Kidney (tissue), 14 donors: ENCODE measurements around the gene GRB7. TPM values are rescaled to one million over a fixed set of nuclear protein-coding genes. Genes with fewer than 3 reads are reported as not detected.
A peak's percentile ranks its signal among the peaks of the same experiment; 100 is the strongest.

Experiments
- DNase-seq, 5 donors: peaks; one replicate each; pipeline ENCODE4 v3.0.0-alpha.2; 2013 to 2020
- FAIRE-seq: peaks from 2 replicates; lab custom pipeline; 2012; peaks lifted over from hg19 to GRCh38; lab: Jason Lieb, UNC
- H3K27ac ChIP-seq, 2 donors: one replicate each; pipeline ENCODE4 v1.7.0; 2013; ENCODE audit warnings: low read depth in 2 of 2, low read length in 2 of 2, inconsistent platforms in 1 of 2
- H3K27me3 ChIP-seq: one replicate; pipeline ENCODE4 v1.7.1; 2013; ENCODE audit warnings: low read length, inconsistent platforms; ENCODE audit not compliant: control insufficient read depth, insufficient read depth
- H3K36me3 ChIP-seq, 3 donors: one replicate each; pipeline versions ENCODE4 v1.7.0 to v1.7.1; 2013; ENCODE audit warnings: low read length in 3 of 3, control low read depth in 1 of 3, inconsistent platforms in 1 of 3; ENCODE audit not compliant: insufficient read depth in 3 of 3, control insufficient read depth in 2 of 3
- H3K4me1 ChIP-seq, 3 donors: one replicate each; pipeline versions ENCODE4 v1.7.0 to v1.7.1; 2013; ENCODE audit warnings: low read length in 3 of 3, inconsistent platforms in 1 of 3, low read depth in 1 of 3; ENCODE audit not compliant: control insufficient read depth in 2 of 3, insufficient read depth in 2 of 3
- H3K4me3 ChIP-seq, 3 donors: one replicate each; pipeline versions ENCODE4 v1.7.0 to v1.8.1; 2013; ENCODE audit warnings: low read length in 3 of 3, control low read depth in 1 of 3, inconsistent platforms in 1 of 3
- H3K9ac ChIP-seq, 3 donors: one replicate each; pipeline versions ENCODE4 v1.7.0 to v1.7.1; 2013; ENCODE audit warnings: low read length in 3 of 3, control low read depth in 1 of 3, inconsistent platforms in 1 of 3
- H3K9me3 ChIP-seq, 3 donors: one replicate each; pipeline versions ENCODE4 v1.7.0 to v1.7.1; 2013; ENCODE audit warnings: low read length in 3 of 3, control low read depth in 1 of 3, inconsistent platforms in 1 of 3; ENCODE audit not compliant: control insufficient read depth in 2 of 3, insufficient read depth in 1 of 3
- intact Hi-C: fragments of 100-400 bp; cut with DNase I; formaldehyde crosslinking; loops from one replicate; pipeline ENCODE4 v1.11.1; 2022
- polyA plus RNA-seq: library from polyadenylated mRNA; stranded (reverse); fragments of 350-450 nt; fragmentation: Illumina TruSeq; extraction: RNeasy Lipid Tissue Mini Kit (QIAGEN cat#74804); gene quantifications from one replicate; pipeline ENCODE4 v1.2.3, GENCODE V29; 2014; ENCODE audit warnings: low read depth, low replicate concordance; ENCODE audit not compliant: insufficient read depth
- total RNA-seq: library from RNA; stranded (reverse); fragmentation: NEBNext Ultra II Directional; extraction: Animal tissue kit (Norgen Biotek cat#: 25700); gene quantifications from one replicate; pipeline ENCODE4 v1.2.1, GENCODE V29; 2021
- TF ChIP-seq, protein P1 (sequence below): IDR thresholded peaks from 3 replicates; pipeline ENCODE4 v1.5.1; 2012; ENCODE audit warnings: mild to moderate bottlenecking, moderate library complexity, borderline replicate concordance; ENCODE audit not compliant: insufficient read depth; ENCODE audit errors: extremely low read depth
- donor health status: control.
- donor health status: control.
- donor health status: control.
- donor health status: control.
- donor health status: control.
- donor health status: DM: yes; HTN: yes; CAD: no.
- donor health status: Normal renal cell carcinoma (clear cell type).

The GRB7 gene
- total and polyA plus RNA-seq, 2 donors from 2014 or later, result 20.9 to 72.5 TPM

DNA sequence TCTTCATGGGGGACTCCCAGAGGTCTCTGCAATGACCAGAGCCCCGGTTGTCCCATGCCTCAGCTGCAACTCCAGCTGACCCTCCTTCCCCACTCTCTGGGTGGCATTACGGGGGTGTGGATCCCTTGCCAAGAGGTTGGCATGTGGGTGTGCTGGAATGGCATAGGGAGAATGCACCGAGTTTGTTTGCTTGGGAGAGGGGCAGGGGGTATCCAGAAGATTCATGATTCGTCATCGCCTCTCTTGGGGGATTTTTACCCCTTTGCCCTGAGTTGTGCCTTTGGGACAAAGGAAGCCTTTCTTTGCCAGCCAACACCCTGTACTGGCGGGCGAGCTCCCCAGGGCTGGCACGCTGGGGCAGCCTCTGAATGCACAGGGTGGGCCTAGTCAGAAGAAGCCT is 31.4 kb upstream of the GRB7 start:
- H3K36me3 ChIP-seq, result peaks cover 2 to 39% (median 26%) of the 10 kb centered on the region in 3 donors
- H3K4me3 ChIP-seq, result no peak overlapping the region
- no peak for DNase-seq
- peaks cover 0 to 56% (median 36%) of the 10 kb centered on the region in 3 donors for H3K4me1 ChIP-seq
- peak overlapping the region; percentile 90 to 93 for H3K27ac ChIP-seq
- TF ChIP-seq, protein P1, sequence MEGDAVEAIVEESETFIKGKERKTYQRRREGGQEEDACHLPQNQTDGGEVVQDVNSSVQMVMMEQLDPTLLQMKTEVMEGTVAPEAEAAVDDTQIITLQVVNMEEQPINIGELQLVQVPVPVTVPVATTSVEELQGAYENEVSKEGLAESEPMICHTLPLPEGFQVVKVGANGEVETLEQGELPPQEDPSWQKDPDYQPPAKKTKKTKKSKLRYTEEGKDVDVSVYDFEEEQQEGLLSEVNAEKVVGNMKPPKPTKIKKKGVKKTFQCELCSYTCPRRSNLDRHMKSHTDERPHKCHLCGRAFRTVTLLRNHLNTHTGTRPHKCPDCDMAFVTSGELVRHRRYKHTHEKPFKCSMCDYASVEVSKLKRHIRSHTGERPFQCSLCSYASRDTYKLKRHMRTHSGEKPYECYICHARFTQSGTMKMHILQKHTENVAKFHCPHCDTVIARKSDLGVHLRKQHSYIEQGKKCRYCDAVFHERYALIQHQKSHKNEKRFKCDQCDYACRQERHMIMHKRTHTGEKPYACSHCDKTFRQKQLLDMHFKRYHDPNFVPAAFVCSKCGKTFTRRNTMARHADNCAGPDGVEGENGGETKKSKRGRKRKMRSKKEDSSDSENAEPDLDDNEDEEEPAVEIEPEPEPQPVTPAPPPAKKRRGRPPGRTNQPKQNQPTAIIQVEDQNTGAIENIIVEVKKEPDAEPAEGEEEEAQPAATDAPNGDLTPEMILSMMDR, result no peak
- no peak for FAIRE-seq
- no peaks in the 10 kb centered on the region for H3K27me3 ChIP-seq
- H3K9ac ChIP-seq, result peak overlapping the region in 1 of 3 donors; percentile 85
- no peaks in the 10 kb centered on the region for H3K9me3 ChIP-seq
- intact Hi-C loops, result no loop called here

DNA sequence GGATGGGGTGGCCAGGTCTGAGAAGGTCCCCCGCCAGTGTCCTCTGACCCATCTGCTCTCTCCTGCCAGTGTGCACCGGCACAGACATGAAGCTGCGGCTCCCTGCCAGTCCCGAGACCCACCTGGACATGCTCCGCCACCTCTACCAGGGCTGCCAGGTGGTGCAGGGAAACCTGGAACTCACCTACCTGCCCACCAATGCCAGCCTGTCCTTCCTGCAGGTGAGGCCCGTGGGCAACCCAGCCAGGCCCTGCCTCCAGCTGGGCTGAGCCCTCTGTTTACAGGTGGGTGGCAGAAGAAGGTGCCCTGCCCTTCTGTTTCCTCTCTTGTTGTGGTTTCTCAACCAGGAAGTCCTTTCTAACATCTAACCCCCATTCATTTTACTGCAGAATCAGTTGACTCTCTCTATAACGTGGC is 30.8 kb upstream of the GRB7 start:
- Histone ChIP-seq H3K9me3 (no peaks in the 10 kb centered on the region), H3K27me3 (no peaks in the 10 kb centered on the region), H3K4me3 (no peak overlapping the region), H3K4me1 (peaks cover 0 to 52% (median 36%) of the 10 kb centered on the region in 3 donors), H3K27ac (peak overlapping the region; percentile 90 to 93), H3K9ac (peak overlapping the region in 1 of 3 donors; percentile 85), H3K36me3 (peaks cover 2 to 44% (median 31%) of the 10 kb centered on the region in 3 donors)
- peak in 1 of 5 donors; percentile 82 for DNase-seq
- FAIRE-seq, result no peak
- intact Hi-C loops, result no loop called here
- TF ChIP-seq, protein P1, result no peak

DNA sequence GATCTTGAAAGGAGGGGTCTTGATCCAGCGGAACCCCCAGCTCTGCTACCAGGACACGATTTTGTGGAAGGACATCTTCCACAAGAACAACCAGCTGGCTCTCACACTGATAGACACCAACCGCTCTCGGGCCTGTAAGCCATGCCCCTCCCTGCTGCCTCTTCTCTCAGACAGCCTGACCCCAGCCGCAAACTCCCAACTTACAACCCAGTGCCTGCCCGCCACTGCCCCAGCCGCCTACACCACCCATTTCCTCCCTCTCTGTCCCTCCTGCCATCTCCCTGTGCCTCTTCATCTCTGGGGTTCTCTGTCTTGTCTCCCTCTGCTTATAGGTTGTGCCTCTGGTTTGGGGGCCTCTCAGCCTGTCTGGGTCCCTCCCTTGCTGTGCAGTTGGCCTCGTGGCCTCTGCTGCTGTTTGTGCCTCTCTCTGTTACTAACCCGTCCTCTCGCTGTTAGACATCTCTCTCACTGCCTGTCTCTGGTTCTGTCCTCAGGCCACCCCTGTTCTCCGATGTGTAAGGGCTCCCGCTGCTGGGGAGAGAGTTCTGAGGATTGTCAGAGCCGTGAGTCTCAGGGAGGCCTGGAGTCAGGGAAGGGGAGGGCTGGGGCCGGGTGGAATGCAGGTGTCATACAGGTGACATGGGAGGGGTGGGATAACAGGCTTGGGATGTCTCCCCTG is 28.3 kb upstream of the GRB7 start:
- no peak overlapping the region for H3K27ac ChIP-seq
- H3K36me3 ChIP-seq, result peaks cover 2 to 58% (median 39%) of the 10 kb centered on the region in 3 donors
- no peaks in the 10 kb centered on the region for H3K27me3 ChIP-seq

More for the DNA sequence above, 28.3 kb upstream of the GRB7 start:
- intact Hi-C loops, result no loop called here
- Histone ChIP-seq H3K4me3 (no peak overlapping the region), H3K9ac (no peak overlapping the region), H3K9me3 (no peaks in the 10 kb centered on the region), H3K4me1 (peaks cover 0 to 30% (median 16%) of the 10 kb centered on the region in 3 donors)
- FAIRE-seq, result no peak
- TF ChIP-seq, protein P1, result no peak
- DNase-seq, result peak in 1 of 5 donors; percentile 62
